Calu3 (cell line): ENCODE results near the gene TBPL1. TPM values are rescaled to one million over a fixed set of nuclear protein-coding genes. Genes with fewer than 3 reads are reported as not detected.

Experiments used
- BruUV-seq: library from RNA; stranded (reverse); fragments of 400-500 nt; replicated peaks from 2 replicates; lab custom pipeline; 2021; lab: Mats Ljungman, UMichigan
- CTCF ChIA-PET: fragments of 300-600 bp; sonication (Branson Sonifier 250); formaldehyde crosslinking; loops from one replicate; lab custom pipeline; 2022; ENCODE audit warnings: antibody characterized with exemption; lab: Charles Lee
- DNase-seq: peaks from one replicate; pipeline ENCODE4 v3.0.0; 2022
- H3K27ac Mint-ChIP-seq: one replicate; pipeline ENCODE4 v1.8.0; 2022; ENCODE audit warnings: mixed read lengths; ENCODE audit not compliant: unreplicated experiment
- H3K27me3 Mint-ChIP-seq: one replicate; pipeline ENCODE4 v1.8.0; 2022; ENCODE audit warnings: mixed read lengths; ENCODE audit not compliant: unreplicated experiment
- H3K36me3 Mint-ChIP-seq: one replicate; pipeline ENCODE4 v1.8.0; 2022; ENCODE audit warnings: mild to moderate bottlenecking, moderate library complexity, mixed read lengths; ENCODE audit not compliant: insufficient read depth, unreplicated experiment
- H3K4me1 Mint-ChIP-seq: one replicate; pipeline ENCODE4 v1.8.0; 2022; ENCODE audit warnings: mild to moderate bottlenecking, low read depth, mixed read lengths; ENCODE audit not compliant: unreplicated experiment
- H3K4me3 Mint-ChIP-seq: one replicate; pipeline ENCODE4 v1.8.0; 2022; ENCODE audit warnings: mild to moderate bottlenecking, low read depth, moderate library complexity, mixed read lengths; ENCODE audit not compliant: unreplicated experiment
- H3K9me3 Mint-ChIP-seq: one replicate; pipeline ENCODE4 v1.8.0; 2022; ENCODE audit warnings: low read depth, mixed read lengths; ENCODE audit not compliant: unreplicated experiment
- intact Hi-C: fragments of 100-400 bp; cut with micrococcal nuclease; formaldehyde crosslinking; loops from one replicate; pipeline ENCODE4 v1.10.0; 2022; ENCODE audit not compliant: unreplicated experiment
- total RNA-seq: library from RNA; stranded (reverse); gene quantifications from 2 replicates; pipeline ENCODE4 v1.2.3, GENCODE V29; 2022
- TF ChIP-seq, protein P1 (sequence below): fragments of 200-600 bp; IDR thresholded peaks from one replicate; pipeline ENCODE4 v1.8.0; 2022; ENCODE audit warnings: antibody characterized with exemption; ENCODE audit not compliant: unreplicated experiment

Gene TBPL1
- total RNA-seq, 1 experiment from 2014 or later = 31.5 TPM

DNA sequence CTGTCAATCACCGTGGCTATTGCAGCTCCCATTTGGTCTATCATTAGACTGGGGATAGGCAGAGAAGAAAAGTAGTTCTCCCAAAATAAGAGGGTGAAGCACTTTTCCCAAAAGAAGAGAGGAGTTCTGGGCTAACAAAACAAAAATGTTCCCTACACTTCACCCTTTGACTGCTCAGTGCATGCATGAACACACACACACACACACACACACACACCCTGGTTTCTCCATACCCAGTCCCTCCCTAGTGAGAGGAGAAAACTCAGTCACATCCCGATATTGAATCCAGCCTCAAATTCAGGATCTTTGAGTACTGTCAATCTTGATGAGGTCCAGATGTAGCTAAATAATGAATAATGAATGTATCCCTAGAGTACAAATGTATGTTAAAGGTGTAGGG is 4.6 kb upstream of the TBPL1 start:
- Mint-ChIP-seq H3K36me3 (peaks cover 19% of the 10 kb centered on the region), H3K4me3 (no peak overlapping the region), H3K27me3 (no peaks in the 10 kb centered on the region), H3K27ac (no peak overlapping the region), H3K9me3 (no peaks in the 10 kb centered on the region), H3K4me1 (peaks cover 17% of the 10 kb centered on the region)
- CTCF ChIA-PET = interaction anchor here (0.6 kb wide), 1 partner anchor 110 kb away, joined by 3 read pairs; no protein-coding TSS in a partner anchor
- BruUV-seq = no TSS peak
- TF ChIP-seq, protein P1, sequence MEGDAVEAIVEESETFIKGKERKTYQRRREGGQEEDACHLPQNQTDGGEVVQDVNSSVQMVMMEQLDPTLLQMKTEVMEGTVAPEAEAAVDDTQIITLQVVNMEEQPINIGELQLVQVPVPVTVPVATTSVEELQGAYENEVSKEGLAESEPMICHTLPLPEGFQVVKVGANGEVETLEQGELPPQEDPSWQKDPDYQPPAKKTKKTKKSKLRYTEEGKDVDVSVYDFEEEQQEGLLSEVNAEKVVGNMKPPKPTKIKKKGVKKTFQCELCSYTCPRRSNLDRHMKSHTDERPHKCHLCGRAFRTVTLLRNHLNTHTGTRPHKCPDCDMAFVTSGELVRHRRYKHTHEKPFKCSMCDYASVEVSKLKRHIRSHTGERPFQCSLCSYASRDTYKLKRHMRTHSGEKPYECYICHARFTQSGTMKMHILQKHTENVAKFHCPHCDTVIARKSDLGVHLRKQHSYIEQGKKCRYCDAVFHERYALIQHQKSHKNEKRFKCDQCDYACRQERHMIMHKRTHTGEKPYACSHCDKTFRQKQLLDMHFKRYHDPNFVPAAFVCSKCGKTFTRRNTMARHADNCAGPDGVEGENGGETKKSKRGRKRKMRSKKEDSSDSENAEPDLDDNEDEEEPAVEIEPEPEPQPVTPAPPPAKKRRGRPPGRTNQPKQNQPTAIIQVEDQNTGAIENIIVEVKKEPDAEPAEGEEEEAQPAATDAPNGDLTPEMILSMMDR = no peak
- DNase-seq = no peak
- intact Hi-C loops = no loop called here

DNA sequence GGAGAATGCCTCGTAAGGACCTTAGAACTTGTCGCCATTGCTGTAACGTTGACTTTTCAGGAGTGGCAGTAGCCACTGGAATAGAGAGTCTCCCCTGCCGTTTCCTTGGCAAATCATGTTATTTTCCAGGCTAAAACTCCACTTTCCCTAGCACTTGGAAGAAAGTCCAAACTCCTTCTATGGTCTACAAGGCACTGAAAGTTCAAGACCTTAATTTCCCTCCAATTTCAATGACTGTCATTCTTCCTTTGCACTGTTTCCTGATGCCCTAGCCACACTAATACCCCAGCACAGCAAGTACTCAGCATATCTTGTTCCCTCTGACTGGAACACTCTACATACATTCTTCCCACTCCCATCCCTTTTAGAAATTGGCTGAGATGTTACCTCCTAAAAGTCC is 1.8 kb upstream of the TBPL1 start:
- no peak for DNase-seq
- no TSS peak for BruUV-seq
- TF ChIP-seq, protein P1 = no peak
- intact Hi-C loops = no loop called here
- peaks cover 37% of the 10 kb centered on the region for H3K4me1 Mint-ChIP-seq
- no peaks in the 10 kb centered on the region for H3K9me3 Mint-ChIP-seq
- H3K36me3 Mint-ChIP-seq = peaks cover 33% of the 10 kb centered on the region
- CTCF ChIA-PET = no interaction called here
- H3K4me3 Mint-ChIP-seq = peak overlapping the region; percentile 95
- H3K27ac Mint-ChIP-seq = no peak overlapping the region
- H3K27me3 Mint-ChIP-seq = no peaks in the 10 kb centered on the region

DNA sequence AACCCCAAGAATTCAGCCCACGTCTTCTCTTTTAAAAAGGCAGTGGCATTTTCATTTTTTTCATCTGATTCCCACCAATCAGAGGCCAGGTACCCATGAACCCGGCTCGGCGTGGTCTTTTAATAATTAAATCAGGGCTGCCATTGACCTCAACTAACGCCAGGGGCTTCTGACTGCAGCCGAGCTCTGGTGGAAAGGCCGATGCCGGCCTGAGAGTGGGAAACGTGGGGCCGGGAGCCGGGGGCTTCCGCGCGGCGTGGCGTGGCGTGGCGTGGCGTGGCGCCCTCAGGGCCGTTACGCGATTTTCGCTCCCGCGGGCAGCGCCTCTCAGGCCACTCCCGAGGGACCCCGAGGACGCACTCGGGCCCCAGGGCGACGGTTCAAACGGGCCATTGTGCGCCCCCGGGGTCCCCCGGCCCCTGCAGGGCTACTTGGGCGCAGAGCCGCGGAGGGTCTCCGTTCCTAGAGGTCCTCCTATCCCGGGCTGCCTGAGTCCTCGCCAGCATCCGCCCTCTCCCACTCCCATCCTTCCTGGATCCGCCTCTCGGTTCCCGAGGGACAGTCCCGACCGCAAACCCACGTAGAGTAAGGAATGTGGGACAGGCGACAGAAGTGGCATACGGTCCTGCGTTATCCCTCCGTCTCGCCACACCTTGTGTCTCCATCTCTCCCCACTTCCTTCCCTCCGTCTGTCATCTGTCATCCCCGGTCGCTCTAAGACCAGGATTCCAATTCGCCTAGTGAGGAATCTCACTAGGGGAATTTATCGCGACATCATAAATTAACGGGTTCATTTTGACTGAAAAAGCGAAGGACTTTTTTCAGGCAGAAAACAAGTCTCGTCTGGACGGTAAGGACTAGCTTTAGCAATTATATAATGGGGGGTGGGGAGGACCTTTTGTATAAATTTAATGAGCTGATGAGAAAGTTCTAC is 876 bp upstream of the TBPL1 start:
- TF ChIP-seq, protein P1 = no peak
- TSS peak; percentile 66 for BruUV-seq
- CTCF ChIA-PET = interaction anchor here (0.8 to 1.4 kb wide), 4 partner anchors 10 to 145 kb away, joined by 3 to 4 read pairs (median 4); no protein-coding TSS in a partner anchor
- Mint-ChIP-seq H3K9me3 (no peaks in the 10 kb centered on the region), H3K36me3 (peaks cover 33% of the 10 kb centered on the region), H3K27ac (peak overlapping the region; percentile 81), H3K27me3 (no peaks in the 10 kb centered on the region), H3K4me1 (peaks cover 37% of the 10 kb centered on the region), H3K4me3 (peak overlapping the region; percentile 95)
- peak; percentile 76 for DNase-seq
- intact Hi-C loops = no loop called here

DNA sequence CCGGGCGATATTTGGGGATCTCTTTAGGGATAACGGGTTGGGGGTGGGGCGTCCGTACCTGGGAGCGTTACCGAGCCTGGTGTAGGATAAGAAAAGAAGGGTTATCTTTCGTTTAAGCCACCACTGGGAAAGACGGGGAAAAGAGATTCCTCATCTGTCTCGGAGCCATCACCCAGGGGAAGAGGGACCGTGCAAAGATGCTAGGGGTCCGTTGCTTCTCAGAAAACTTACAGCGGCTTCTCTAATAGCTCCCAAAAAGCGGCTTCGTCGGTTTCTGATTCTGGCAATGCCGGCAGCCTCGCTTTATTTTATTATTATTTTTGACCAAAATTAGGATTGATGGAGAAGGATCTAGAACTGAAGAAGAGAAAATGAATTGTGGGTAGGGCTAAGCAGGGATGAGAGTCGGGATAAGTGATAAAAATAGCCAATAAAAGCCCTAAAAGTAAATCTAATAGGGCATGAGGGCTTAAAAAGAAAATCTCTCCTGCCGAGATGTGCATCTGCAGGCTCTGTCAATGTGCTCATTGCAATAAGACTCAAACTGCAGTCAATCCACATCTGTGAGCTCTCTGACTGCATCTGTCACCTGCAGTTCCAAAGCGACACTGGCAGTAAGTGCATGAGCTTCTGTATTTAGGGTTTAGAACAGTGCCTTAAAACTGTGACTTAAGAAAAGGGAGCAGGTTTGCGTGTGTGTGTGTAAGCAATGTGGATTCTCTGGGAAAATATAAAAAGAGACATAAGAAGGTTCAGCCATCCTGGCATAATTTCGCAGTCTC is 801 bp downstream of the TBPL1 start:
- intact Hi-C loops = no loop called here
- no TSS peak for BruUV-seq

More for the DNA sequence above, 801 bp downstream of the TBPL1 start:
- Mint-ChIP-seq H3K36me3 (peaks cover 33% of the 10 kb centered on the region), H3K4me3 (peak overlapping the region; percentile 95), H3K27ac (peak overlapping the region; percentile 81), H3K9me3 (no peaks in the 10 kb centered on the region), H3K27me3 (no peaks in the 10 kb centered on the region), H3K4me1 (peaks cover 30% of the 10 kb centered on the region)
- CTCF ChIA-PET = interaction anchor here (0.7 to 1.5 kb wide), 6 partner anchors 9 to 896 kb away, joined by 4 to 6 read pairs (median 4); no protein-coding TSS in a partner anchor
- DNase-seq = no peak
- TF ChIP-seq, protein P1 = no peak
